Endothelial cell of umbilical vein (primary cell): ENCODE measurements around the gene CD81. TPM values are rescaled to one million over a fixed set of nuclear protein-coding genes. Genes with fewer than 3 reads are reported as not detected.
"Not testable (repeated sequence)": the region's sequence is repeated elsewhere in the genome, so short reads cannot be mapped to it uniquely, and the experiment has no call there.

Experiments
- BruUV-seq: library from RNA; stranded (reverse); fragments of 400-500 nt; replicated peaks from 2 replicates; lab custom pipeline; 2021; lab: Mats Ljungman, UMichigan
- CTCF ChIA-PET: fragments of 300-600, 350-600 bp; sonication (Branson Sonifier 250); formaldehyde crosslinking; loops from one replicate; lab custom pipeline; 2021; ENCODE audit warnings: antibody characterized with exemption, inconsistent platforms; lab: Charles Lee
- POLR2A ChIA-PET: fragments of 300-600, 350-600 bp; sonication (Branson Sonifier 250); formaldehyde crosslinking; loops from one replicate; lab custom pipeline; 2021; ENCODE audit warnings: antibody characterized with exemption, inconsistent platforms; lab: Charles Lee
- DNase-seq: peaks from one replicate; pipeline ENCODE4 v3.0.0-alpha.2; 2011; ENCODE audit warnings: low read depth, low spot score
- FAIRE-seq: peaks from 2 replicates; lab custom pipeline; 2011; peaks lifted over from hg19 to GRCh38; lab: Jason Lieb, UNC
- H2AFZ ChIP-seq: 2 replicates; pipeline ENCODE4 v1.6.0; 2012; ENCODE audit warnings: low read depth, low read length, control low read depth, inconsistent platforms
- H3K27ac ChIP-seq: 2 replicates; pipeline ENCODE4 v1.5.1; 2011; ENCODE audit warnings: low read depth, mild to moderate bottlenecking, control low read depth, low read length, moderate library complexity; ENCODE audit not compliant: insufficient read depth
- H3K27me3 ChIP-seq, 2 experiments: 2 replicates each; pipeline versions ENCODE4 v1.6.0 to v1.6.1; 2011; ENCODE audit warnings: low read length in 2 of 2, mixed read lengths in 1 of 2; ENCODE audit not compliant: control insufficient read depth in 2 of 2, insufficient read depth in 2 of 2
- H3K36me3 ChIP-seq, 2 experiments: 2 replicates in 1 of 2; 3 replicates in 1 of 2; pipeline ENCODE4 v1.5.1; 2011; ENCODE audit warnings: low read length in 2 of 2, mild to moderate bottlenecking in 1 of 2, moderate library complexity in 1 of 2; ENCODE audit not compliant: control insufficient read depth in 2 of 2, insufficient read depth in 2 of 2; ENCODE audit errors: extremely low read depth in 1 of 2
- H3K4me1 ChIP-seq: 3 replicates; pipeline ENCODE4 v1.5.1; 2011; ENCODE audit warnings: mild to moderate bottlenecking, low read length; ENCODE audit not compliant: control insufficient read depth, insufficient read depth; ENCODE audit errors: extremely low read depth
- H3K4me2 ChIP-seq: 2 replicates; pipeline ENCODE4 v1.6.1; 2011; ENCODE audit warnings: low read length, control low read depth, mixed read lengths; ENCODE audit not compliant: insufficient read depth
- H3K4me3 ChIP-seq, 3 experiments: fragments of 200-600 bp in 1 of 3; sonication (generic), shearing (Covaris generic) in 1 of 3; replicated peaks in 1 of 3; 2 replicates each; pipeline ENCODE4 v1.5.1; 2011 to 2016; ENCODE audit warnings: control low read depth in 3 of 3, low read length in 3 of 3, mild to moderate bottlenecking in 2 of 3, inconsistent platforms in 1 of 3, low read depth in 1 of 3, moderate library complexity in 1 of 3; ENCODE audit not compliant: insufficient read depth in 1 of 3
- H3K79me2 ChIP-seq: 2 replicates; pipeline ENCODE4 v1.6.0; 2012; ENCODE audit warnings: low read length, inconsistent platforms; ENCODE audit not compliant: control insufficient read depth, insufficient read depth
- H3K9ac ChIP-seq: replicated peaks from 2 replicates; pipeline ENCODE3; 2011; ENCODE audit warnings: low read length, control low read depth; ENCODE audit not compliant: insufficient read depth; ENCODE audit errors: extremely low read depth
- H3K9me1 ChIP-seq: replicated peaks from 3 replicates; pipeline ENCODE4 v1.6.0; 2011; ENCODE audit warnings: mild to moderate bottlenecking, low read length; ENCODE audit not compliant: control insufficient read depth, insufficient read depth; ENCODE audit errors: extremely low read depth
- H3K9me3 ChIP-seq: replicated peaks from 2 replicates; pipeline ENCODE4 v1.5.1; 2012; ENCODE audit warnings: low read length, inconsistent platforms; ENCODE audit not compliant: control insufficient read depth, insufficient read depth
- H4K20me1 ChIP-seq: replicated peaks from 2 replicates; pipeline ENCODE3; 2011; ENCODE audit warnings: mild to moderate bottlenecking, low read length; ENCODE audit not compliant: control insufficient read depth, insufficient read depth; ENCODE audit errors: extremely low read depth
- EZH2 ChIP-seq: IDR thresholded peaks from 2 replicates; pipeline ENCODE4 v1.6.1; 2012; ENCODE audit warnings: borderline replicate concordance, low read depth, mild to moderate bottlenecking, moderate library complexity, low read length, inconsistent platforms; ENCODE audit not compliant: severe bottlenecking
- GATA2 ChIP-seq: IDR thresholded peaks from 2 replicates; pipeline ENCODE4 v1.7.0; 2011; ENCODE audit warnings: low read depth, mild to moderate bottlenecking, moderate library complexity, mixed read lengths, low read length; ENCODE audit not compliant: insufficient read length, insufficient read depth
- JUN ChIP-seq: IDR thresholded peaks from 2 replicates; pipeline ENCODE4 v1.6.1; 2011; ENCODE audit warnings: borderline replicate concordance, low read depth; ENCODE audit not compliant: insufficient read length, insufficient read depth
- MAX ChIP-seq: IDR thresholded peaks from 2 replicates; pipeline ENCODE4 v1.6.1; 2011; ENCODE audit not compliant: insufficient read depth, insufficient read length
- dilution Hi-C: fragments of 300-500 bp; cut with MboI; formaldehyde crosslinking; loops from one replicate; pipeline ENCODE4 v1.15.0; 2019; ENCODE audit warnings: low sequenced_read_pairs; ENCODE audit not compliant: extremely low pct_ligation_motif_present
- intact Hi-C: fragments of 100-400 bp; cut with micrococcal nuclease; formaldehyde crosslinking; loops from one replicate; pipeline ENCODE4 v1.10.0; 2022
- polyA plus RNA-seq, 4 experiments: library from polyadenylated mRNA; depleted of rRNA in 3 of 4; stranded (reverse) in 3 of 4; unstranded in 1 of 4; fragments of >200 nt; gene quantifications; 2 replicates each; pipeline versions ENCODE4 v1.2.1 to v1.2.3, GENCODE V29; 2011 to 2012; ENCODE audit warnings: missing spikeins in 1 of 4
- total RNA-seq: library from RNA; stranded (reverse); gene quantifications from 2 replicates; pipeline ENCODE4 v1.2.3, GENCODE V29; 2021

Gene CD81
- total and polyA plus RNA-seq, 2 donors (not counting 3 experiments of a cell fraction or from before 2014, with no cell fraction given): 409 to 802 TPM

- H3K36me3 ChIP-seq: no peaks in the 10 kb centered on the region
- CTCF ChIA-PET: interaction anchor here (1.0 kb wide), 1 partner anchor 52 kb away, joined by 3 read pairs; no protein-coding TSS in a partner anchor
- POLR2A ChIA-PET: no interaction called here
- no peaks in the 10 kb centered on the region for H3K9me1 ChIP-seq
- H3K4me3 ChIP-seq: no peak overlapping the region
- no peaks in the 10 kb centered on the region for H3K4me1 ChIP-seq
- no peaks in the 10 kb centered on the region for H4K20me1 ChIP-seq
- no peak for TF ChIP-seq EZH2
- no peak for TF ChIP-seq JUN
- TF ChIP-seq GATA2: no peak
- no peak for TF ChIP-seq MAX
- no peak for FAIRE-seq
- H3K9me3 ChIP-seq: no peaks in the 10 kb centered on the region
- H3K27ac ChIP-seq: no peak overlapping the region
- H3K27me3 ChIP-seq: peaks cover 0 to under 1% of the 10 kb centered on the region in 2 experiments
- intact Hi-C loops: no loop called here
- H3K4me2 ChIP-seq: no peak overlapping the region
- H2AFZ ChIP-seq: no peak overlapping the region
- no peaks in the 10 kb centered on the region for H3K79me2 ChIP-seq
- no peak for DNase-seq
- no TSS peak for BruUV-seq
- dilution Hi-C loops: no loop called here
- no peak overlapping the region for H3K9ac ChIP-seq
Observed at GRCh38 chr11:2357246-2357645, 19.9 kb upstream of the CD81 start.

- H3K79me2 ChIP-seq, H3K9me3 ChIP-seq, dilution Hi-C loops, H3K4me1 ChIP-seq, H3K4me2 ChIP-seq, H4K20me1 ChIP-seq, H3K27ac ChIP-seq, BruUV-seq, H3K27me3 ChIP-seq, DNase-seq, POLR2A ChIA-PET, intact Hi-C loops, H3K4me3 ChIP-seq, H3K36me3 ChIP-seq, H2AFZ ChIP-seq, FAIRE-seq, H3K9me1 ChIP-seq, H3K9ac ChIP-seq: not testable (repeated sequence)
- CTCF ChIA-PET: interaction anchor here (1.0 kb wide), 1 partner anchor 52 kb away, joined by 3 read pairs; no protein-coding TSS in a partner anchor
Observed at GRCh38 chr11:2357651-2358050, 19.5 kb upstream of the CD81 start.
